GM12873 (cell line): ENCODE data around the gene DLG1.

Experiments used
- CTCF ChIP-seq: IDR thresholded peaks from 2 replicates; pipeline ENCODE4 v1.5.1; 2012; ENCODE audit warnings: low read depth, mild to moderate bottlenecking, moderate library complexity, low read length, control low read depth; ENCODE audit not compliant: insufficient read depth; ENCODE audit errors: missing control alignments

Gene DLG1

DNA sequence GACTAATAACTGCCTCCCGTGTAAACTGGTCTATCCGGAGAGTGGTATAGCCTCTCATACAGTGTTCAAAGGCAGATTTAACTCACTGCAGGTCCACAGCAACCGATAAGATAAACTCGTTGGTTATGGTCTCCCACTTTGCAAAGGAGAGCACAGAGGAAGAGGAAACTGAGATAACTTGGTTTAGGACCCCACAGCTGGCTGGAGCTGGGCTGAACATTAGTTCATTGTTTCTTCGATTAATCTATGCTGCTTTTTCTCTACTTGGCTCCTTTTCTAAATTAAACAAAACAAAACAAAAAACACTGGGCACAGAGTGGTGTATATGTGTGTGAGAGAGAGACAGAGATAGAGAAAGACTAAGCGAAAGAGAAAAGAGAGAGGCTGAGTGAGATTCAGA, 5.0 kb upstream of the DLG1 start:
- TF ChIP-seq CTCF, result no peak

- TF ChIP-seq CTCF, result no peak
Measured at GRCh38 chr3:197302696-197303341, 4.4 kb upstream of the DLG1 start.

GRCh38 chr3:197302033-197302432, 3.6 kb upstream of the DLG1 start:
- no peak for TF ChIP-seq CTCF

DNA sequence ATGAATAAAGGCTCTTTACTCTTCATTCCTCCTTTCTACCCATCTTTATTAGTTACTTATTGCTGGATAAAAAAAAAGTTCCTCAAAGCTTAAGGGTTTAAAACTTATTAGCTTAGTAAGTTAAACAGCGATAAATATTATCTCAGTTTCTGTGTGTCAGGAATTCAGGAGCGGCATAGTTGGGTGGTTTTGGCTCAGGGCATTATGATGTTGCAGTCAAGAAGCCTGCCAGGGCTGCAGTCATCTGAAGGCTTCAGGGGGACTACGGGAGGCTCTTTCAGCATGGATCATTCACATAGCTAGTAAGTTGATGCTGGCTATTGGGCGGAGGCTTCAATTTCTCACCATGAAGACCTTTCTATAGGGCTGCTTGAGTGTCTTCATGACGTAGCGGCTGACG, 1.9 kb upstream of the DLG1 start:
- TF ChIP-seq CTCF, result no peak

GRCh38 chr3:197298945-197299854, 788 bp upstream of the DLG1 start:
- no peak for TF ChIP-seq CTCF

DNA sequence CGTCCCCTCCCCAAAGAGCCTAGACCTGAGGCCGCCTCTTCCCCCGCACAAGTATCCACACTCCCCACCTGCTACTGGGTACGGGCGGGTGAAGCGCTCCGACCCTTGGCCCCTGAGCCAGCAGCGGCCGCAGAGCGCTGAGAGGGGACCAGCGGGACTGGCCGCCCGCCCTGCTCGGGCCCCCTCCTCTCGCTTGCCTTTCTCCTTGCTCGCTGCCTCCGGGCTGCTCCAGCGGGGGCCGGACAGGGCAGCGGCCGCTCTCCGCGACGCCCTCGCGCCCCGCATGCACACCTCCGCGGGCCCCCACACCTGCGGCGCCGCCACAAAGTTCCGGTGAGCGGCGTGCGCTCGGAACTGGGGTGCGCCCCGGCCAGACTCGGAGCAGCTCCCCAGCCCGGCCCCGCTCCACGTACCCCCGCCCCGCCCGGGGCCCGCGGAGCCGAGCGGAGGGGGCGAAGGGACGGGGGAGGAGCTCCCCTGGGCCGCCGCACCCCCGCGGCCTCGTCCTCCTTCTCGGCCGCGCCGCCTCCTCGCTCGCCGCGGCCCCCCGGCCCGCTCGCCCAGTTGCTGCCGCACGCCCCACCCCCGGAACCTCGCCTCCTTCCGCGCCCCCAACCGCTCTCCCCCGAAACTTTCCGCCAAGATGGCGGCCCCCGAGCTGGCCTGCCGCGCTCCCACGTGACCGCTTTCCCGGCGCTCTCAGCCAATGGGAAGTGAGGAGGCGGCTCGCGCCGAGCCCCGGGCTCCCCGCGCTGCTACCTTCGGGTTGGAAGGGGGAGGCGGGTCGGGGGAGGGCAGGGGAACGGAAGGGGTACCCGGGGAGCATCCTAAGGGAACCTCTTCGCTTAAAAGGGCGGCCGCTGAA, 704 bp downstream of the DLG1 start:
- no peak for TF ChIP-seq CTCF

- no peak for TF ChIP-seq CTCF
Measured at GRCh38 chr3:197297002-197297401, 1.4 kb downstream of the DLG1 start.
